Peyer's patch (tissue), 4 donors: ENCODE measurements around the gene MTFR1L.

ENCODE experiments used
- POLR2A ChIP-seq, 2 donors: fragments of 450-650 bp; IDR thresholded peaks; one replicate each; pipeline ENCODE4 v1.5.1; 2017; ENCODE audit warnings: antibody characterized with exemption in 2 of 2, mild to moderate bottlenecking in 2 of 2, moderate library complexity in 2 of 2
- TF ChIP-seq, protein P1 (sequence below), 6 experiments: fragments of 450-650 bp in 4 of 6; fragments of 200-600 bp in 2 of 6; sonication (generic) in 1 of 6; IDR thresholded peaks; one replicate each; pipeline ENCODE4 v1.5.1; 2017 to 2019; ENCODE audit warnings: antibody characterized with exemption in 6 of 6, mild to moderate bottlenecking in 3 of 6, moderate library complexity in 1 of 6

DNA sequence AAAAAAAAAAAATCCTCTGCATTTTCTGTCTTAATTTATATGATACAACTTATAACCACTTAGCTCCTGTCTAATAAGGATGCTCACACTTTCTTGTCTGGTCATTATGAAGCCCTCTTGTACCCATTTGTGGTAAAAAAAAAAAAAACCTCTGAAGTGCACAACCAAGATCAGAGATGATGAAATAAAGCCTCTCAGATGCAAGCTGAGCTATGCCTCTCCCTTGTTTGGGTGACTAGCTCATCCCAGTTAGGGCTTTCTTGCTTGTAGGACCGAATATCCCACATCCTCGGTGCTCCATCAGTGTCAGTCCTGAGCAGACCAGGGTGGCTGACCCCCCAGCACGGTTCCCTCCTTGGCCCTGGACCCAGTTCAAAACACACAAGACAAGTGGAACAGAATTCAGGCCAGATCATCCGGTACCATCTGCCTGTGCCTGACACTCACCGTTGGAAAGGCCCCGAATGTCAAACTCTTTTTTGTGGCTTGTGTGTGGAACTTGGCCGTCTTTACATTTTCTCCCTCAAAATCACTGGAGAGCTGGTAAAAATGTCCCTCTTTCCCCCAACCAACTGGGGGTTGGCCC lies 26.1 kb upstream of the MTFR1L start:
- TF ChIP-seq, protein P1, sequence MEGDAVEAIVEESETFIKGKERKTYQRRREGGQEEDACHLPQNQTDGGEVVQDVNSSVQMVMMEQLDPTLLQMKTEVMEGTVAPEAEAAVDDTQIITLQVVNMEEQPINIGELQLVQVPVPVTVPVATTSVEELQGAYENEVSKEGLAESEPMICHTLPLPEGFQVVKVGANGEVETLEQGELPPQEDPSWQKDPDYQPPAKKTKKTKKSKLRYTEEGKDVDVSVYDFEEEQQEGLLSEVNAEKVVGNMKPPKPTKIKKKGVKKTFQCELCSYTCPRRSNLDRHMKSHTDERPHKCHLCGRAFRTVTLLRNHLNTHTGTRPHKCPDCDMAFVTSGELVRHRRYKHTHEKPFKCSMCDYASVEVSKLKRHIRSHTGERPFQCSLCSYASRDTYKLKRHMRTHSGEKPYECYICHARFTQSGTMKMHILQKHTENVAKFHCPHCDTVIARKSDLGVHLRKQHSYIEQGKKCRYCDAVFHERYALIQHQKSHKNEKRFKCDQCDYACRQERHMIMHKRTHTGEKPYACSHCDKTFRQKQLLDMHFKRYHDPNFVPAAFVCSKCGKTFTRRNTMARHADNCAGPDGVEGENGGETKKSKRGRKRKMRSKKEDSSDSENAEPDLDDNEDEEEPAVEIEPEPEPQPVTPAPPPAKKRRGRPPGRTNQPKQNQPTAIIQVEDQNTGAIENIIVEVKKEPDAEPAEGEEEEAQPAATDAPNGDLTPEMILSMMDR (IDR thresholded peaks at IDR 0.05): no peak
- no peak for TF ChIP-seq POLR2A (IDR thresholded peaks at IDR 0.05)
